HEK293 (cell line): ENCODE measurements around the gene FBXO28.

ENCODE experiments used
- BCL11A ChIP-seq: fragments of 450-650 bp; formaldehyde crosslinking; IDR thresholded peaks from 2 replicates; pipeline ENCODE4 v1.5.1; 2016; ENCODE audit warnings: low read depth, missing biosample characterization, missing genetic modification characterization
- EGR2 ChIP-seq: fragments of 450-650 bp; formaldehyde crosslinking; IDR thresholded peaks from 2 replicates; pipeline ENCODE4 v1.5.1; 2016; ENCODE audit warnings: low read depth, missing biosample characterization, missing genetic modification characterization
- GLIS1 ChIP-seq: fragments of 450-650 bp; formaldehyde crosslinking; IDR thresholded peaks from 2 replicates; pipeline ENCODE4 v1.5.1; 2016; ENCODE audit warnings: missing biosample characterization, missing genetic modification characterization
- HIC1 ChIP-seq: fragments of 450-650 bp; formaldehyde crosslinking; IDR thresholded peaks from 2 replicates; pipeline ENCODE4 v1.5.1; 2016; ENCODE audit warnings: missing biosample characterization, missing genetic modification characterization
- INSM2 ChIP-seq: fragments of 450-650 bp; formaldehyde crosslinking; IDR thresholded peaks from 2 replicates; pipeline ENCODE4 v1.5.1; 2016; ENCODE audit warnings: missing biosample characterization, missing genetic modification characterization
- KLF16 ChIP-seq: fragments of 450-650 bp; formaldehyde crosslinking; IDR thresholded peaks from 2 replicates; pipeline ENCODE4 v1.5.1; 2017; ENCODE audit warnings: missing biosample characterization, missing genetic modification characterization
- MYNN ChIP-seq: fragments of 450-650 bp; formaldehyde crosslinking; IDR thresholded peaks from 2 replicates; pipeline ENCODE4 v1.5.1; 2016; ENCODE audit warnings: missing biosample characterization, missing genetic modification characterization, borderline replicate concordance
- PRDM10 ChIP-seq: fragments of 450-650 bp; formaldehyde crosslinking; IDR thresholded peaks from 2 replicates; pipeline ENCODE4 v1.5.1; 2016; ENCODE audit warnings: missing biosample characterization, missing genetic modification characterization
- PRDM6 ChIP-seq: fragments of 450-650 bp; formaldehyde crosslinking; IDR thresholded peaks from 2 replicates; pipeline ENCODE4 v1.5.1; 2017; ENCODE audit warnings: missing biosample characterization, missing genetic modification characterization
- REPIN1 ChIP-seq: fragments of 450-650 bp; formaldehyde crosslinking; IDR thresholded peaks from 2 replicates; pipeline ENCODE4 v1.5.1; 2017; ENCODE audit warnings: missing biosample characterization, missing genetic modification characterization, low read depth
- TRIM28 ChIP-seq: IDR thresholded peaks from 2 replicates; pipeline ENCODE4 v1.6.1; 2011; ENCODE audit warnings: low read length, control low read depth, borderline replicate concordance
- WT1 ChIP-seq: fragments of 450-650 bp; formaldehyde crosslinking; IDR thresholded peaks from 2 replicates; pipeline ENCODE4 v1.5.1; 2016; ENCODE audit warnings: missing biosample characterization, missing genetic modification characterization
- ZBTB17 ChIP-seq: fragments of 450-650 bp; formaldehyde crosslinking; IDR thresholded peaks from 2 replicates; pipeline ENCODE4 v1.5.1; 2016; ENCODE audit warnings: missing biosample characterization, missing genetic modification characterization
- ZEB2 ChIP-seq: fragments of 450-650 bp; formaldehyde crosslinking; IDR thresholded peaks from 2 replicates; pipeline ENCODE4 v1.5.1; 2016; ENCODE audit warnings: missing biosample characterization, missing genetic modification characterization
- ZFP41 ChIP-seq: fragments of 450-650 bp; formaldehyde crosslinking; IDR thresholded peaks from 2 replicates; pipeline ENCODE4 v1.5.1; 2016; ENCODE audit warnings: missing biosample characterization, missing genetic modification characterization, borderline replicate concordance
- ZNF114 ChIP-seq: fragments of 450-650 bp; formaldehyde crosslinking; IDR thresholded peaks from 2 replicates; pipeline ENCODE4 v1.5.0; 2017; ENCODE audit warnings: missing biosample characterization, missing genetic modification characterization
- ZNF138 ChIP-seq: fragments of 450-650 bp; formaldehyde crosslinking; IDR thresholded peaks from 2 replicates; pipeline ENCODE4 v1.5.1; 2016; ENCODE audit warnings: missing biosample characterization, missing genetic modification characterization, borderline replicate concordance
- ZNF157 ChIP-seq: fragments of 450-650 bp; formaldehyde crosslinking; IDR thresholded peaks from 2 replicates; pipeline ENCODE4 v1.5.1; 2016; ENCODE audit warnings: missing biosample characterization, missing genetic modification characterization
- ZNF16 ChIP-seq: fragments of 450-650 bp; formaldehyde crosslinking; IDR thresholded peaks from 2 replicates; pipeline ENCODE4 v1.5.1; 2016; ENCODE audit warnings: low read depth, missing biosample characterization, missing genetic modification characterization
- ZNF221 ChIP-seq: fragments of 450-650 bp; formaldehyde crosslinking; IDR thresholded peaks from 2 replicates; pipeline ENCODE4 v1.5.1; 2017; ENCODE audit warnings: missing biosample characterization, missing genetic modification characterization, borderline replicate concordance
- ZNF280C ChIP-seq: fragments of 450-650 bp; formaldehyde crosslinking; IDR thresholded peaks from 2 replicates; pipeline ENCODE4 v1.5.1; 2016; ENCODE audit warnings: missing biosample characterization, missing genetic modification characterization
- ZNF341 ChIP-seq: fragments of 450-650 bp; formaldehyde crosslinking; IDR thresholded peaks from 2 replicates; pipeline ENCODE4; 2016; ENCODE audit warnings: low read depth, missing biosample characterization, missing genetic modification characterization
- ZNF530 ChIP-seq: fragments of 450-650 bp; formaldehyde crosslinking; IDR thresholded peaks from 2 replicates; pipeline ENCODE4 v1.5.1; 2016; ENCODE audit warnings: low read depth, missing biosample characterization, missing genetic modification characterization
- ZNF585B ChIP-seq: fragments of 450-650 bp; formaldehyde crosslinking; IDR thresholded peaks from 2 replicates; pipeline ENCODE4 v1.5.1; 2016; ENCODE audit warnings: missing biosample characterization, missing genetic modification characterization
- ZNF610 ChIP-seq: fragments of 450-650 bp; formaldehyde crosslinking; IDR thresholded peaks from 2 replicates; pipeline ENCODE4 v1.5.1; 2016; ENCODE audit warnings: missing biosample characterization, missing genetic modification characterization, borderline replicate concordance
- ZNF791 ChIP-seq: fragments of 450-650 bp; formaldehyde crosslinking; IDR thresholded peaks from 2 replicates; pipeline ENCODE4 v1.5.1; 2016; ENCODE audit warnings: missing biosample characterization, missing genetic modification characterization
- ZNF837 ChIP-seq: fragments of 450-650 bp; formaldehyde crosslinking; IDR thresholded peaks from 2 replicates; pipeline ENCODE4 v1.5.1; 2016; ENCODE audit warnings: missing biosample characterization, missing genetic modification characterization

FBXO28 gene

GRCh38 chr1:224113918-224114786, at the start of gene FBXO28 (continued):
- peak; percentile 77 for TF ChIP-seq GLIS1 (tag by site-specific recombination)
- no peak for TF ChIP-seq ZNF157 (tag by site-specific recombination)
- 0 out of 2 replicates have a peak, but pooled peaks have one; percentile 5 for TF ChIP-seq ZNF341 (tag by site-specific recombination)
- TF ChIP-seq ZNF837 (tag by site-specific recombination), result no peak
- TF ChIP-seq ZEB2 (tag by site-specific recombination), result peak; percentile 86; the same call in 1 of the 2 replicates
- no peak for TF ChIP-seq MYNN (tag by site-specific recombination)
- peak; percentile 38; the same call in 1 of the 2 replicates for TF ChIP-seq EGR2
- no peak; the same call in 1 of the 2 replicates for TF ChIP-seq PRDM10 (tag by site-specific recombination)
- no peak for TF ChIP-seq ZNF585B
- TF ChIP-seq INSM2 (tag by site-specific recombination), result peak; percentile 86
- no peak for TF ChIP-seq ZNF114 (tag by site-specific recombination)
- TF ChIP-seq BCL11A (tag by site-specific recombination), result no peak
- TF ChIP-seq ZNF610 (tag by site-specific recombination), result peak; percentile 80
- TF ChIP-seq ZNF138 (tag by site-specific recombination), result no peak
- peak; percentile 86 for TF ChIP-seq ZBTB17 (tag by site-specific recombination)
- peak; percentile 75; the same call in 1 of the 2 replicates for TF ChIP-seq REPIN1 (tag by site-specific recombination)
- 0 out of 2 replicates have a peak, but pooled peaks have one; percentile 10 for TF ChIP-seq ZNF16 (tag by site-specific recombination)
- TF ChIP-seq ZFP41 (tag by site-specific recombination), result no peak
- peak; percentile 48 for TF ChIP-seq WT1 (tag by site-specific recombination)
- no peak for TF ChIP-seq ZNF530 (tag by site-specific recombination)
- peak; percentile 70; the same call in 1 of the 2 replicates for TF ChIP-seq KLF16
- TF ChIP-seq ZNF280C (tag by site-specific recombination), result no peak
- TF ChIP-seq ZNF221 (tag by site-specific recombination), result peak; percentile 76; the same call in 1 of the 2 replicates
- TF ChIP-seq HIC1, result no peak; the same call in 1 of the 2 replicates
- TF ChIP-seq TRIM28, result 0 out of 2 replicates have a peak, but pooled peaks have one; percentile 43
- no peak for TF ChIP-seq ZNF791
- TF ChIP-seq PRDM6 (tag by site-specific recombination), result no peak
